GM03348 (cell line): ENCODE data around the gene COL4A4.
"Not testable (repeated sequence)": the region's sequence is repeated elsewhere in the genome, so short reads cannot be mapped to it uniquely, and the experiment has no call there.

Experiments
- DNase-seq: peaks from one replicate; pipeline ENCODE4 v3.0.0; 2012; ENCODE audit warnings: low spot score

Gene COL4A4

DNA sequence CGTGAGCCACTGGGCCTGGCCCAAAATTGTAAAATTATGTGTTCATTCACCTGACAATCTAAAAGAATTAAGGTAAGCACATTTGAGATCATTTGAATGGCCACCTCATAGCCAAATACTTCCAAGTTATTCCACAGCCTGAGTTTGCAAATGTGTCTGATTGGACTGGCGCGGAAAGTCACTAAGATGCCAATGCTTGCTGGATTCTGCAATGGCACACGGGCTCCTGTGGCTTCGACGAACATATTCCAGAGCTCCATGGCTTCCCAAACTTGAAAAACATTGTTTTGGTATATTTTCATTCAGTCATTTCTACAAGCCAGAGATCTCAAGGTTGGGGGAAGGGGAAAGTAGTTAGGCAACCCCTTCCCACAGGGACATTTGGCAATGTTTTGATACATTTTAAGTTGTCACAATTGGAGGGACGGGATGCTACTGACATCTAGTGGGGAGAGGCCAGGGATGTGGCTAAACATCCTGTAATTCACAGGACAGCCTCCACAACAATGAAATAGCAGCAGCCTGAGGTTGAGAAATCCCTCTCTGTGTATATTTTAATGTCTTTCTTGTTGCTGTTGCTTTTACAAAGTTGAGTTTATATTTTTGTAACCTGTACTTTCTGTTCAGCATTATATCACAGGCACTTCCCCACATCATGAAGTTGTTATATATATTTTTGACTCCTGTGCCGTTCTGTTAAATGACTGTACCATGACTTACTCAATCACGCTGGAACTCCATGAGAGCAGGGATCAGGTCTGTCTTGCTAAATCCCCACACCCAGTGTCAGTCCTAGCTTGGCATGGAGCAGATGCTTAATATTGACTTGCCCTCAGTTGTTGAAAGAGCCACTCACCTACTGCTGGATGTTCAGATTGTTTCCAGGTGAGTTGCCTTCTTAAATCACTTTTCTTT is 56.9 kb downstream of the COL4A4 start:
- peak; percentile 70 for DNase-seq

DNA sequence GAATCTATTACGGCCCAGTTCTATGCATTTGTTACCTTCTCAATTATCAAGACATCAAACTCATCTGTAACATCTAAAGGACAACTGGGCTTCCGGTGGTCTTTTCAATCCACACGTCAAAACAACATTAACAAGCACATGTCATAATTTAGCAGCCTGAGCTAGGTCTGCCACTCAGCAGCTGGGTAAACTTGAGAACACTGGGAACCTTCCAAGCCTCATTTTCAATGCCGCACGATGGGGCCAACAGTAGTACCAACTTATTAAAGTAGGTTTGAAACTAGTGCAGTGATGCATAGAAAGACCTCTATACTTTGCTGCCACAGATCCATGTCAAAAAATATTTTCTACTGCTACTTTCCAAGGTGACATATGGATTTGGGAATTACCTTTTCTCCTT is 60.4 kb downstream of the COL4A4 start:
- DNase-seq, result no peak

DNA sequence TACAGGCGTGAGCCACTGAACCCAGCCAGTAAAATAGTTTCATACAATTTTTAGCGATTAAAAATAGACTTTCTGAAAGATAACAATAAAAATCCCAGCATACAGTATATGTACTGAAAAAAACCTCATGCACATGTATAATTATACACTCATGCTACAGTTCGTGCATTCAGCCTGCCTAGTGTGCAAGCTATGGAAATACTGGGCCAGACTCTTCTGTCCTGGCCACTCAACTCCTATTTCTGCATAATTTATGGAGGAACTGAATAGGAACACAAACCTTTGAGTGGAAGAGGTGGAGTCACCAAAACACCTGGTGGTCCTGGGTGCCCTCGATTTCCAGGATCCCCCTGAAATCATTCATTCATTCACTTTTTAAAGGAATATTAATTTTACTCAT is 64.7 kb downstream of the COL4A4 start:
- DNase-seq, result no peak

DNA sequence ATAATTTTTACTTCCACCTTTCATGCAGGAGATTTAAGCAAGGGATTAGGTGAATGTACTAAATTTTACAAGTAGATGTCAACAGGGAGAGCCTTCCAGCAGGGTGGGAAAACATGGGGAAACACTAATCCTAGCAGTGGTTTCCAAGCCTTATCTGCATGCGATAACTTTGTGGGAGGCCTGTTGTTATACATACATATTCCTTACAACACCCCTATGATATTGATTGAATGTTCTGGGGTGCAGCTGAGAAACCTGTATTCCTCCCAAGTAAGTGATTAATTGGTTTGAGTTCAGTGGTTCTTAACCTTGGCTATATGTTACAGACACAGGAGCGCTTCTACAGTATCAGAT is 65.9 kb downstream of the COL4A4 start:
- no peak for DNase-seq

DNA sequence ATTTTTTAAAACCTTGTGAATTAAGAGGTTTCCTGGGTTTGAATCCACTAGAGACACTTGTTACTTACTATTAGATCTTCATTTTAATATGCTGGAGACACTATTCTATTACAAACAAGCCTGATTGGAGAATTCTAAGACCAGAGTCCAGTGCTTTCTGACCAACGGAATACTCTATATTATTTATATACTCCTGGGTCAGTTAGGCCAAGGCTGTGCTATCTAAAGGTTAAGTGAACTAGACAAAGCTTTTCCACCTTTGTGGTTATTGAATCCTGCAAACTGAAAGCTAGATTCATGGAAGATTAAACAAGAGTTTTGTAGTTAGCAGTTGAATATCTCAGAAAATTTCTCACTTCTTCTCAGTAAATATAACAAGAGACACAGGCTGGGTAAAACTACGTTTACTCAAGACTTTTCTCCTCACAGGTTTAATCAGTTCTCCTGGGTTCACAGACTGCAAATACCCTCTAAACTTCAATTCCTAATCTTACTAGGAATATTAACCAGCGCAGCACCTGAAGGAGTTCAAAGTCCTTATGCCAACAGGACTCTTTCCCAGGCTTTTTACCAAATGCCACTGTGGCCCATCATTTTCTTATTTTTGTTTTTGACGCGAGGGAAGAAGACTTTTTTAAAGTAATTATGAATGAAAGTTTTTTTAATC is 66.4 kb downstream of the COL4A4 start:
- DNase-seq, result no peak

DNA sequence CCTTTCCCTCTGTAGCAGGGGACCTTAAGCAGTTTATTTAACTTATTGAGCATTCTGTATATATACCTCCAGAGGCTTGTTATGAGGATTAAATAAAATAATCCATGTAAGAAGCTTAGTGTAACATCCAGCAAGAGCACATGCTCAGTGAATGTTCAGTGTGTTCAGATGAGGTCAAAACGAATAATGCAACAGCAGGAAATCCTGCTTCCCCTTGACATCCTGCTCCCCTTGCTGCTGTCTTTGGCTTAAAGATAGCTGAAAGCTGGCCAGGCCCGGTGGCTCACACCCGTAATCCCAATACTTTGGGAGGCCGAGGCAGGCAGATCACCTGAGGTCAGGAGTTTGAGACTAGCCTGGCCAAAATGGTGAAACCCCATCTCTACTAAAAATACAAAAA is 68.7 kb downstream of the COL4A4 start:
- DNase-seq, result no peak

DNA sequence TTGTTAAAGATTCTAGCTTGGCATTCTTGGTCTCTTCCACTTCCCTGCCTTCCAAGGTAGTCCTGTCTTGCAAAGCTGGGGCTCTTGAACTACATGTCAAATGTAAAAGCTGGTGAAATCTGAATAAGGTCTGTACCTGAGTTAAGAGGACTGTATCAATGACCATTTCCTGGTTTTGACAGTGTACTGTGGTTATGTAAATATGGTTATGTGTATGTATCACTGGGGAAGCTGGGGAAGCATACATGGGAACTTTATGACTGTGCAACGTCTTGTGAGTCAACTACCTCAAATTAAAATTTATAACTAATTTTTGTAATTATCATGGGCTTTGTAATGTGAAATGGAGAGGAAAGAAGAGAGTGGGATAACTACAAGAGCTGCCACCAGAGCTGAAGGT is 81.7 kb downstream of the COL4A4 start:
- no peak for DNase-seq

DNA sequence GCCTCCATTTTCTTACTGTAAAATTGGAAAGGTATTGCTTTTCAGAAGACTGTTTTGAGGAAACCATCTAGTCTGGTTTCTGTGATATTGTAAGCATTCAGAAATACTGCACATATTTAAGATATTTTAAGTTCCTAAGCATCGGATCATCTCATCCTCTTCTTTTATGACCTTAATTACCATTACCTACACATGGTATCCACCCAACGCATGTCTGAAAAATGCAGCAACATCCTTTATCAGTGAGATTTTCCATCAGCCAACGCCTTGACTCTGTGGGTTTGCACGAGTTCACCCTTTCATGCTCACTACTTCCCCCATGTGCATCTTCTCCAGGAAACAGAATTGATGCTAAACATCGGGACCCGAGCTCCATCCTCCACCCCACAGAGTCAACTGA is 84.3 kb downstream of the COL4A4 start:
- no peak for DNase-seq

DNA sequence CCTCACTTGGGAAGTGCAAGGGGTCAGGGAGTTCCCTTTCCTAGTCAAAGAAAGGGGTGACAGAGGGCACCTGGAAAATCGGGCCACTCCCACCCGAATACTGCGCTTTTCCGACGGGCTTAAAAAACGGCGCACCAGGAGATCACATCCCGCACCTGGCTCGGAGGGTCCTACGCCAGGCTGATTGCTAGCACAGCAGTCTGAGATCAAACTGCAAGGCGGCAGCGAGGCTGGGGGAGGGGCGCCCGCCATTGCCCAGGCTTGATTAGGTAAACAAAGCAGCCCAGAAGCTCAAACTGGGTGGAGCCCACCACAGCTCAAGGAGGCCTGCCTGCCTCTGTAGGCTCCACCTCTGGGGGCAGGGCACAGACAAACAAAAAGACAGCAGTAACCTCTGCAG is 98.9 kb downstream of the COL4A4 start:
- DNase-seq, result not testable (repeated sequence)

DNA sequence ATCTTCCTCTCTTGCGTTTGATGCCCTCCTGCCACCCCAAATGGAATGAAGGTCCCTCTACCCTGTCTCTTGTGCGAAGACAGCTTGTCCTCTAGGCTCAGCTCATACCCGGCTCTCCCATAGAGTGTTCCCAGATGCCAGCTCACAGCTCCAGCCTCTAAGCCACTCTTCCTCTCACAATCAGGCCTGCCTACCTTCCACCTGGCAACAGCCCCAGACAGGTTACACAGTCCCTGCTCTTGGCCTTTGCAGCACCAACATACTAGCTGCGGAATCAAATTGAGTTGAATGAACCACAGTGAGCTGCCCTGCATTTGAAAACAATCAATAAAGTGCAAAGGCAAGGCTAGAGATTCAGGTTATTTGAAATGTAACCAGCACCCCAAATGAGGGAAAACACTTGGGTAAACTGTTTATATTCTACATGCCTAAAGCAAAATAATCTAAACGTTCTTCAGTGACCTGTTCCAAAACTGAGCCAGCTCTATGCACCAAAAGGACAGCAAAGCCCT is 105.1 kb downstream of the COL4A4 start:
- DNase-seq, result no peak

DNA sequence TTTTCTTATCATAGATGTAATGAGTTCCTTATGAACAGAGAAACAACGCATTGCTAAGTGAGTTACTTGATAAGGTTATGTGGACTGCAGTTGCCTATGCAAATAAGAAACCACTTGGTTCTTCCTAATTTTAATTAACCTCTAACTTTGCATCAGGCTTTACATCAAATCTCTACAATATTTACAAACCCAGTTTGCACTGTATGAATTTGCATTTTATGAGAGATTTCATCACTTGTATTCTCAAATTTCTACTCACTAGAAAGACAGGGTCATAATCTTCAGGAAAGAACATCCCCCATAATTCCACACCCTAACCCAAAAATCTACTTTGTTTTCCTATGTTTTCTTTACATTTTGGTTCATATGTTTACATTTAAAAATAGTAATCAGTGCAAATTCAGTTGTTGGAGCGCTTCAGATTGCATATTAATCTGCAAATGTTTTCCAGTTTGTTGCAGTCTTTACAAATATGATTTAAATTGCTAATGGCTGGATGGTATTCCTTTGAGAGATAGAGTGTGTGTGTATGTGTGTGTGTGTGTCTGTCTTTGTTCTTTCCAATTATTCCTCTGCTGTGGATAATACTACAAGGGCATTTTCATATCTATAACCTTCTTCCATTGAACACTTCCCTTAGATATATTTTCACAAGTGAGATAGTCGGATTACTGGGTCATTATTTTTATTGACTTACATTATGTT is 106.1 kb downstream of the COL4A4 start:
- no peak for DNase-seq

DNA sequence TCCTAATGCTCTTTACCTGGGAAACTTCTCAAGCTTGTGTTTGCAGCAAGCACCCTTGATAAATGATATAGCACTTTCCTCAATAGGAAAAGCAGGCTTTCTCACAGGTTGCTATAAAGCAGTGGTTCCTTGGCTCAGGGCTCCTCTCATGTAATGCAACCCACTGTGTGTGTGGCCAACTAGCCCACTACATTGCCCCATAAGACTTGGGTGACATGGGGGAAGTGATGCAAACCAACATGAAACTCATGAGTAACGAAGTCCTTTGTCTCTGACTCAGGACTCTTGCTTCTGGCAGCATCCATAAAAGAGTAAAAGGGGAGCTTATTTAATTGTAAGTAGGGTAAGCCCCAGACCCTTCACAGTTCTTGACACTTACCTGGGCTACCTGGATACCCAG is 106.9 kb downstream of the COL4A4 start:
- no peak for DNase-seq

DNA sequence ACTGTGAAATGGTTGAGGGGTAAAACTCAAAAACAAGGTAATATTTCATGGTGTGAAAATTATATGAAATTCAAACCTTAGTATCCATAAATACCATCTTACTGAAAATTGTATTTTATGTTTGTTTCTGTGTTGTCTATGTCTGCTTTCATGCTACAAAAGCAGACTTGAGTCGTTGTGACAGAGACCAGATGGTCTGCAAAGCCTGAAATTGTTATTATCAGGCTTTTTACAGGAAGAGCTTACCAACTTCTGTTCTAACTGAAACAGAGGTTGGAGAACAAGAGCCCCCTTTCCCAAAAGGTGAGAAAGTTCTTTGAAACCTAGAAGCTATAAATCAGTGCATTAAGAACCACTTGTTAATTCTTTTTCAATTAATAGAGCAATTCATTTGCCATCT is 110.0 kb downstream of the COL4A4 start:
- DNase-seq, result no peak

DNA sequence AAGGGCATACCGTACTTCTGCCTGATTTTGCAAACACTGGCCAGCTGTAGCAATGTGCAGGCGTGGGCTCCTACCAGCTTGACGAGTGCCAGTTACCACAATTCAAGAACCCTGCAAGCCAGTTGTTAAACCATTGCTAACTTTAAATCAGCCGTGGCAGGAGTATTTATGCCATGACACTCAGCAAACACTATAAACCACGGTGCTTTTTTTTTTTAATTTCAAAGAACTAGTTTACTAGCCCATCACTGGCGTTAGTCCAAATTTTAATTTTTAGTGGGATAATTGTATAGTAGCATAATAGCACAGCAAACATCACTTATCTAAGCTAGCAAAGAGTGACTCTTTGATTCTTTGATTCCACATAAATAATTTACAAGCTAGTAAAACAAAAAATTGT is 111.1 kb downstream of the COL4A4 start:
- DNase-seq, result no peak

DNA sequence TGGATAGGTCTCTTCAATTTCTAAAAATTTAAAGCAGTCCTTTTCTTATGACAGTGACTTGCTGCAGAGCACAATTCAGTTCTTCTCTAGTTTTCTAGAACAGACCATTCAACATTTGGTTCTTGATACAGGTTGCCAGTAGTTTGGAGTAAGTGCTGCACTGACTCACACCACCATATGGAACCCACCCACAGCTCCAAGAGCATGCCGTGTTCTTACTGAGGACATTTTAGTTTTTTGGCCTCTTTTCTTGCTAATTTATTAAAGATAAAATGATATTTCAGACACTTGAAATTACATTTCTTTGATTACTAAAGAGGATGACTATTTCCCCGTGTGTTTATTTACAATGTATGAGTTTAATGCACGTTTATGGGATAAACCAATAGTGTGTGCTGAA is 120.0 kb downstream of the COL4A4 start:
- no peak for DNase-seq

DNA sequence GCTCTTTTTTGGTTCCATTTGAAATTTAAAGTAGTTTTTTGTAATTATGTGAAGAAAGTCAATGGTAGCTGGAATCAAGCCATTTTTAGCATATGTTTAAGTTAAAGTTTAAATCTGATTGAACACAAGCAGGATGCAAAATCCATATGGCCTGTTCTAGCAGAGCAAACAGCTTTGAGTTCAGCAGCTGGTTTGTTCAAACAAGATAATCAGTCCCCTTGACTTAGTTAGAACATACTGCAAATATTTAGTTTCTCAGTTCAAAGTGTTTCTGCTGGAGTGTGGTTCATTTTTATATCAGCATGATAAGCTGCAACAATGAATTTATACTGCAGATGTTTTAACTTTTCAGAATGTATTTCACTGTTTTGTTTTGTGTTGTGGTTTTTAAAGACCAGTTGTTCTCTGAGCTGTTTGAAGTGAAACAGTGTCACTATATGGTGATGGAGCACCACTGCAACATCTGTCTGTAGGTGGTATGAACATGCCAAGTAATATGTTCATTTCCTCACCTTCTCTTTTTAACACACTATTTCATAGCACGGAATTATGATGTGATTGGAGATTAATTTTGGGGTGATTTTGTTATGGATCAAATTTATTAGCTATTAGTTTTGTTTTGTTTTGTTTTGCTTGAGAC is 125.3 kb downstream of the COL4A4 start:
- no peak for DNase-seq

DNA sequence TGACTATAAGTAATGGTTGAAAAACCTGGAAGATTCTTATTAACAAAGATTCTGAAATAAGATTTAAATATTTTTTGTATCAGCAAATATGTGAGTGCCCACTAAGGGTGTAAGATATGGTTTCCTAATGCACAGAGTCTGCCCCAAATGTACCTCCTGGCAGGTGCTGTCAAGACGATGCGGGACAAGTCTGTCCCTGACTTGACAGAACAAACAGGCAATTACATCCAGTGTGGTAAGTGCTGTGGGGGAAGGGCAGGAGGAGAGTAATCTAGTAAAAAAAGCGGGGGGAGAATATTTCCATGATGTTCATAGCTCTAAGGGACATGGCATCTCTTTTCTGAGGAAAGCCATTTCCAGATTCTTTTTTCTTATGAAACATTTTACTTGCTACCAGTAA is 127.5 kb downstream of the COL4A4 start:
- no peak for DNase-seq

DNA sequence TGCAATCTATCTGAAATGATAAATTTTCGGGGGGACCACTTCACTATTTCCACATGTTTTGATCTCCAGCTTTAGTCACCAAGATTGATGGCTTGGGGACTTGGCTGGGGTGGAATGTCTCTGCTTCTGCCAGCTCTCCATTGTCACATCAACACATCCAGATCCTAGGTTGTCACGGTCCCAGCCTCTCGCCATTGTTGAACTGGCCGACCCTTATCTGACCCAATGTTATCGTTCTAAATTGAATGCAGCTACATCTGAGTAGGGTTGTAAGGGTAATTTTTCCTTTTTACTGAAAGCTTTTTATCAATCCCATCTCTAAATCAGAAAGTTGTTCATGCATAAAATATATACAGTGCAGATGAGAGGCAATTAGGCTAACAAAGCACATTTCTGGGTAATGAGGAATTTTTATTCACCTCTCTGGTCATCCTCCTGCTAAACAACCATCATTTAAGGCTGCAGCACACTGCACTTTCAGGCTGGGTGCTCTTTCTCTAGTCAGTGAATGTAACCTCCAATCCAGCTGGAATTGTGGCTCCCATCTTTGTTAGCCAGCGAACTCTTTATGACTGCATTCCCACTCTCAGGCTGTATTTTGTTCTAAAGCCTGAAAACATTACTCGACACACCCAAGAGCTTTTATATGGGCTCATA is 128.2 kb downstream of the COL4A4 start:
- no peak for DNase-seq

DNA sequence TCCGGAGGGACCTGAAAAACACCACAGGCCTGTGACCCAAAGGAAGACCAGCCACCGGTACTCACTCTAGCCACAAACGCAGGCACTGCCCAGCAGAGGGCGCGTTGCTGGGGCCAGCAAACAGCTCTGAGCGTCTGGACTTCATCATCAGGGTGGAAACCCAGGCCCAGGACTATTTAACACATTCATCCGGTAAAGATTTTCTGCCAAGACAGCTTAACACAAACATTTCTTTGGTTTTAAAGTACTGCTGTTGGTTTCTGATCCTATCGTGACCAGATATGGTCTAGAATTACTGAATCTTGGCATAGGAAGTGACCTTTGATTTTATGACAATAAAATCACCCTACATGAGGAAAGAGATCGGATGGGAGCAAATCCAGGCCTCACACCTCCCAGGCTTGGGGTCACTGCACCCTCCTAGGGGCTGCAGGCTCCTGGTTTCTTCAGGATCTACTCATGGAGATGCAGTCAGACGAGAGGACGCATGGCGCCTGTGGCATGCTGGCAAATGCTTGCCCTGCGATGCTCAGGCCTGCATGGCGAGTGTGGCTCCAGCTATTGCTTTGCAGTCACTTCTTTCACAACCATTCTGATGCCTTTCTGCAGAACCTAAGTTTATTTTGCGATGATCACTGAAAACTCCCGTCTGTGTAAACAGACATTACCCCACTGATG is 130.4 kb downstream of the COL4A4 start:
- peak; percentile 67 for DNase-seq

DNA sequence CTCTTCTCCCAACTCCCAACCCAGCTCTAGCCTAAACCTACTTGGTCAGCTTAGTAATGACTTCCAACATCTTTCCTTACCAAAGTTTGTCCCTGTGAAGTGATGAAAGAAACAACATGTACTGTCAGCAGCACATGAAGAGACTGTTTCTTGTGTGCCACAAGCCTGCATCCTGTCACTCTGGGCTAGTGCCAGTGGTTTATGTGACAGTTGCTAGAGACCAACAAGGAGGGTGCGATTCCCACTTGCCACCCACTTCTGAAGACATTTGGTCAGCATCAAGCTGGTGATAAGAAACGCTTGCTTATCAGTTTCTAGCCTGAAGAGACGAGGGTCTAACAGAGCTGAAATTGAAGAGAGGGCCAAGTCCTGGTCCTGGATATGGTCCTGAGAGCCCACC is 132.6 kb downstream of the COL4A4 start:
- no peak for DNase-seq

DNA sequence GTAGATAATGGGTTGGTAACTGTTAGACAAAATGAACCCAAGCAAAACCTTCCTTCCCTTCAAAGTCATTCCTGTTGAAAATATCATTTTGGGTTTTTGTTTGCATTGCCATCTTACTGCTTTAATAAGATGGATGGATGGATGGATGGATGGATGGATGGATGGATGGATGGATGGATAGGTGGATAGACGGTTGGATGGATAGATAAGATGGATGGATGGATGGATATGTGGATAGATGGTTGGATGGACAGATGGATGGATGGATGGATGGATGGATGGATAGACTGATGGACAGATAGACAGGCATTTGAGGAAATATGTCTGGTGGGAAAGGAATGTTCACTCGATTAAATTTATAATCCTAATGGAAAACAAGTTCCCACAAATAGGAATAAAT is 133.2 kb downstream of the COL4A4 start:
- no peak for DNase-seq
